GM19193 (cell line): ENCODE results near the gene LDB3.

Experiments
- POLR2A ChIP-seq: IDR thresholded peaks from 4 replicates; pipeline ENCODE4 v1.6.1; 2011; ENCODE audit not compliant: insufficient read depth, insufficient read length; ENCODE audit errors: extremely low read depth

LDB3 gene

DNA sequence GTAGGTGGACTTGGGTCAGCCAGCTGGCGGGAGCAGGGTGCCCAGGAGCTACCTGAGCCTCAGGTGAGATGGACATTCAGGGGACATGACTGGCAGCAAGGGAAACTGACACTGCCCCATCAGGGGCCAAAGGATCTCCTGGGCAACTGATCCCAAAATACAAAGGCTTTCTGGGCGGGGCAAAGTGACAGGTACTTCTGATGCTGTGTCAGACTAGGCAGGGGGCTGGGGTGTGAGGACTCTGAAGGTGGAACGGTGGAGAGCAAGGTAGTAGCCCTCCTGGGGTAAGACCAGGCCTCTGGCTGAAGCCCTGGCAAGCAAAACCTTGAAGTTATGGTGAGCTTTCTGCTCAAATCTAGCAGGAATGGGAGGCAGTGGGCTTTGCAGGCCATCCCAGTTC lies 9.6 kb upstream of the LDB3 start:
- no peak for TF ChIP-seq POLR2A

DNA sequence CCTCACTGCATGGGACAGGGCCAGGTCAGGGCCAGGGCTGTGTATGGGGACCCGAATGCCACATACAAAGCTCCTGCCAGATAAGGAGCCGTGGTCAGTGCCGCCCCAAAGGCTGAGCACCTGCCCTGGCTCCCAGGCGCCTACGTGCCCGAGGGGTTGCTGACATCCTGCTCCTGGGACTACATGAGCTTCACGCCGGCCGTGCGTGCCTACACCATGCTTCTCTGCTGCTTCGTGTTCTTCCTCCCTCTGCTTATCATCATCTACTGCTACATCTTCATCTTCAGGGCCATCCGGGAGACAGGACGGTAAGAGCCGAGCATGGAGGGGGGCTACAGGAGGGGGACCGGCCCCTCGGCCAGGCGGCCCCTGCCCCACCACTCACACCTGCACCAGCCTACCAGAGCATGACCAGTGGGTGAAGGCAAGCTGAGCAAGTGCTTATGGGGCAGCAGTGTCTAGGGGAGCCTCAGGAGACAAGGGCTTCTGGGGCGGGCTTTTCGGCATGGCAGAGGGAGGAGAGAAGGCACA lies 9.1 kb upstream of the LDB3 start:
- no peak for TF ChIP-seq POLR2A

DNA sequence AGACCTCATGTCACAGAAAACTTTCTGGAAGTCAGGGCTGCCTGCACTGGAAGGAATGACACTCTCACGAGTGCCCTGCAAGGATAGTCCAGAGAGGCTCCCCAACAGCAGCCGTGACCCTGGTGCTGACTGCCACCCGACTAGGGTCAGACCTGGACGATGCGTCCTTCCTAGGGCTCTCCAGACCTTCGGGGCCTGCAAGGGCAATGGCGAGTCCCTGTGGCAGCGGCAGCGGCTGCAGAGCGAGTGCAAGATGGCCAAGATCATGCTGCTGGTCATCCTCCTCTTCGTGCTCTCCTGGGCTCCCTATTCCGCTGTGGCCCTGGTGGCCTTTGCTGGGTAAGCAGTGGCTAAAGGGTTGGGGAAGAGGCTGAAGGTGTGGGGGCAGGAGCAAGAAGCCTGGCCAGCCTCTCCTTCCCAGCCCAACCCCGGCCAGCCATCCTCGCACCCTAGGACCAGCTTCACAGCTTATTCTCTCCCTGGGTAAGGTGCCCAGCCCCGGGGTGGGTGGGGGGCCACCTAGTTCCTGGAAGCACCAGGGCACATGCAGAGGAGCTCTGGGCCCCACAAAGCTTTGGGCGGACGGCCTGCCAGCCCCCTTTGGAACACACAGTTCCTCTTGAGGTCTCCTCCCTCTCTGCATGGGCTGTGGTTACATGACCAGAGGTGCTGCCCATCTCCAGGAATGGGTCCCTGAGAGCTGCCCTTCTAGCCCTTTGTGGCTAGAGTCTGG lies 8.4 kb upstream of the LDB3 start:
- TF ChIP-seq POLR2A, result no peak

DNA sequence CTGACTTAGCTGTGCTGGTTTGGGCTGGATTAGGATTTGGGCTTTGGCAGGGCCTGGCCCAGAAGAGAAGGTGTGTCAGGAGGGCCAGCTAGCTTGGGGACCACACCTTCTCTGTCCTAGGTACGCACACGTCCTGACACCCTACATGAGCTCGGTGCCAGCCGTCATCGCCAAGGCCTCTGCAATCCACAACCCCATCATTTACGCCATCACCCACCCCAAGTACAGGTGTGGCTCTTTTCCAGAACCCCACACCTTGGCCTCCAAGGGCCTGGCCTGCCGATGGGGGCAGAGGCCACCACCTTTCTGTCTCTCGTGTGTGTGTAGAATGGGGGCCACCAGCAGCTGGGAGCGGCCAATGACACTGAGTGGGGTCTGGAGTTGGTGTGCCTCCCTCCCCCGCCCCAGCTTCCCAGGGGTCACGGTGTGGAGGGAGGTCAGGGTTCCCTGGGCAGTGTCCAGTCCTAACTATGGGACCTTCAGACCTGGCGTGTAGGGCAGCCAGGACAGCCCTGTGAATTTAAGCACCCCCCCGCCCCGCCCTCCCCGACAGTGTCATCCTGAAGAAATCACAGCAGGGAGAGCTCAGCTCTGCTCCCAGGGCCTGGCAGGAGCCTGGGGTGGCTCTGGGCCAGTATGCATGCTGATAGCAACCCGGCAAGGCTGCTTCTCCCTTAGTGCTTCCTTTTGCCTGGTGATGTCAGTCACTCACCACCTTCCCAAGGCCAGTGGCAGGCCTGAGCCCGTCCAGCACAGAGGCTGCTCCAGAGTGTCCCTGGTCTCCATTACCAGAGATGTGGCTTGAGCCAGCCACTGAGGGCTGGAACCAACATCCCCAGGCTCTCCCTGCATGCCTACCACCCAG lies 6.9 kb upstream of the LDB3 start:
- TF ChIP-seq POLR2A, result no peak

DNA sequence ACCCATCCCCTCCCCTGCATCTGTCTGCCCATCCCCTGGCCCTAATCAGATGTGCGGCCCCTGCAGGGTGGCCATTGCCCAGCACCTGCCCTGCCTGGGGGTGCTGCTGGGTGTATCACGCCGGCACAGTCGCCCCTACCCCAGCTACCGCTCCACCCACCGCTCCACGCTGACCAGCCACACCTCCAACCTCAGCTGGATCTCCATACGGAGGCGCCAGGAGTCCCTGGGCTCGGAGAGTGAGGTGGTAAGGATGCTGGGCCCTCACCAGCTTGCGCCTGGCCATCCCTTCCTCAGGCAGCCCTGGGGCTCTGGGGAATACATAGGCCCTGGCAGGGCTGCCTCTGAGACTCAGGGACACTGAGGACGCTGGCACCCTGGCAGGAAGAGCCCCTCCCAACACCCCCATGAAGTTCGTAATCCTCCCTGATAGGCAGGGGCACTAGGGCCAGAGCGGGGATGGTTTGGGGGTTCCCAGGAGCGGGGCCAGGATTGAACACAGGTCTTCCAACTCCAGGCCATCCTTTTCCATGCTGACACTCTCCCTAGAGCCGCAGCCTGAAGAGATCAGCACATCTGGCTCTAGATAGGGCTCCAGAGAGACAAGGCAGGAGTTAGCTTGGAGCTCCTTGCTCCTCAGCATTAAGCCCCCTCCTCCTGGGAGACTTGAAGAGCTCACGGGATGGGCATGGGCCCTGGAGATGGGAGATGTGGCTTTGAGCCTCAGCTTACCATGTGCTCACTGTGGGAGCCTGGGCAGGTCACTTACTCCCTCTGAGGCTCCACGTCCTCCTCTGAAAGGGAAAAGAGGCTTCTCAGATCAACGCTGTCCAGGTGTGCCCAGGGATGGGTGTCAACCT lies 5.9 kb upstream of the LDB3 start:
- TF ChIP-seq POLR2A, result no peak

DNA sequence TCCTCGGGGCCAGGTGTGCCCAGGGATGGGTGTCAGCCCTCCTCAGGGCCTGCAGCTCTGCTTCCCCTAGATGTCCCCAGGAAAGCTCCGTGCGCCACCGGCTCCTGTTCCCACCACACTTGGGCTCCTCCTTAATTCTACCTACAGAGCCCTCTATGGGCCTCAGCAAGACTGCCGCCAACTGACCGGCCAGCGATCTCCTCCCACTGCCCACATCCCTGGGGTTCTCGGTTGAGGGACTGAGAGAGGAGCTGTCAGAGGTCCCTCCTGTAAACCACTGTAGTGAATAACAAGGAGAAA lies 5.3 kb upstream of the LDB3 start:
- TF ChIP-seq POLR2A, result no peak

DNA sequence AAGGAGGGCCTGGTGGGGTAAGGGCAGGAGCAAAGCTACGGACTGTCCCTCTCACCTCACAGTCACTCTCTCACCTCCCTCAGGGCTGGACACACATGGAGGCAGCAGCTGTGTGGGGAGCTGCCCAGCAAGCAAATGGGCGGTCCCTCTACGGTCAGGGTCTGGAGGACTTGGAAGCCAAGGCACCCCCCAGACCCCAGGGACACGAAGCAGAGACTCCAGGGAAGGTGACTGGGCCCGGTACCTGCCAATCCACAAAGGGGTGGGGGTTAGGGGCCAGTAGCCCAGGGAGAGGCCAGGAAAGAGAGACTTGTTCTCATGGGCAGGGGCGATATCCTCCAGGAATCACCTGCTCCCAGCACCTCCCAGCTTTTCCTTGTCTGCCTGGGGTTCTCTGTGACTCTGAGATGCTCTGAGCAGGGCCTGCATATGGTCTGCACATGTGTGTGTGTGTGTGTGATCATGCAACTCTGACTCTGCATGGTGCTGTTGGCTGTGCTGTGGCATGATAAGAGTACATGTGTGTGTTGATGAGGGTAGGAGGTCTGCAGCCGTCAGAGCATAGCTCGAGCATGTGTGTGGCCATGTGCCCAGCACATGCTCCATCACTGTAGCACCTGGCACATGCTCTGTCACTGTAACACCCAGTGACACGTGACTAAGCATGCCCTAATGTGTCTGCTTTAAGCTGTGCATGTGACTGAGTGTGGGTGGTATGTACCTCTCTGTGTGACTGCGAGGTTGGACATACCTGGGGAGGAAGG lies 4.6 kb upstream of the LDB3 start:
- no peak for TF ChIP-seq POLR2A

DNA sequence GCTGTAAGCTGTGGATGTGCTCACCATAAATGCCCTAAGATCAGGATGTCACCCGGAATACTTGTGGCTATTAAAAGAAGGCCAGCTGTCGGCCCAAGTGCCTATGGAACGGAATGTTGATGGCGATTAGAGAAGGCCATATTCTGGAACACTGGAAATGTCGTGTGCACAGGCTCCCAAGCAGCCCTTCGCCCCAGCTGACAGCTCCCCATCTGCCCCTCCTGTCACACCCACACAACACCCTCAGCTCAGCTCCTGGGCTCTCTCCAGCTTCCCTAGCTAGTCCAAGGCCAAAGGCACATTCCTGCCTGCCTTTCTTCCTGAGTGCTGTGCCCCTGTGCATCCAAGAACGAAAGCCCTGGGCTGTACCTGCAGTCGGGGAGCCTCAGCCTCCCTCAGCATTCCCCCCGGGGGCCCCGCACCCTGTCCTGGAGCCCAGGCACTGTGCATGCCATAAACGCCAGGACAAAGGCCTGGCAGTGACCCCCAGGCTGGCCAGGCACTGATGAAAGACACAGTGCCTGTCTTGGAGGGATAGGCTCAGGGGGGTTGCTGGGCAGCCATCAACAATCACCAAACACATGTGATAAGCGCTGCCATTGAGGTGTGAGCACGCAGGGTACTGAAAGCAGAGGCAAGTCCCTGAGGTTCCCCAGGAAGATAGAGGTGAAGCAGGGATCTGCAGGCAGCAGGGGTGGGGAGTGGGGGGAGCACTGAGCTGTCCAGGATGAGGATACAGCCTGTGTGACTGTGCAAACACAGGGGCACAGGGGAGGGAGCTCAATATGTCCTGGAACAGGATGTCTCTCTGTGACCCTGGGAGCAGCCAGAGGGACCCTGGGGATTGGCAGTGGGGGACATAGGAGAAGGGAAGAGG lies 3.7 kb upstream of the LDB3 start:
- TF ChIP-seq POLR2A, result no peak

DNA sequence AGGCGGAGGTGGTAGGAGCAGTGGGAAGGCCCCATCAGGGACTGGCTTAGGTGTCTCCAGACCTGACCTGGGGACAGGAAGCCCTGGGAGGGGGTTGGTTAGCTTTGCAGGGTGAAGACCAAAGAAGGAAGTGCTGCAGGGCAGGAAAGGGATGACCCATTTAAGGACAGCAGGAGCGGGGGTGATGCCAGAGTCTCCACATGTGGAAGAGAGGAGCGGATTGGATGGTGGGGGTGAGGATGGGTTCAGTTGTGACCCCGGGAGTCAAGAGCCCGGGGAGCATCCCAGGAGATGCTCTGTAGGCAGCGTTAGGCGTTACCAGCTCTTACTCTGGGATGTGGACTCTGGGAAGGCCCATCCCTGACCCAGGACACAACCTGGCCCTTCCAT lies 3.1 kb upstream of the LDB3 start:
- TF ChIP-seq POLR2A, result no peak

DNA sequence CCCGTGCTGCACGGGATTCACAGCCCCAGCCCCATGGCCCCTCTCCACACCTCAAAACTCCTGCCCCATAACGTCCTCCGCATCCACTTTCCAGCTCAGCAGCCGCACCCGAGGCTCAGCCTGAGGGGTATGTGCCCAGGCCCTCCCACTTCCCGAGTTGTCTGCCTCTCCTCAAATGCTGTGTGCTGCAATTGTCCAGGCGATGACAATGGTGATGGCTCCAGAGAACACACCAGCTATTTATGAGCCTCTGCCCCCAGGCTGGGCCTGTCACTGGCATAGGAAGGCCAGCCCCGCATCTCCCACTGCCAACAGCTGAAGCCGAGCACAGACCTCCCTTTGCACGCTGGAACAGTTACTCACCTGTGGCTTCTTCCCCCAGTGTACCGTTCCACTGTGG lies 2.4 kb upstream of the LDB3 start:
- TF ChIP-seq POLR2A, result no peak

DNA sequence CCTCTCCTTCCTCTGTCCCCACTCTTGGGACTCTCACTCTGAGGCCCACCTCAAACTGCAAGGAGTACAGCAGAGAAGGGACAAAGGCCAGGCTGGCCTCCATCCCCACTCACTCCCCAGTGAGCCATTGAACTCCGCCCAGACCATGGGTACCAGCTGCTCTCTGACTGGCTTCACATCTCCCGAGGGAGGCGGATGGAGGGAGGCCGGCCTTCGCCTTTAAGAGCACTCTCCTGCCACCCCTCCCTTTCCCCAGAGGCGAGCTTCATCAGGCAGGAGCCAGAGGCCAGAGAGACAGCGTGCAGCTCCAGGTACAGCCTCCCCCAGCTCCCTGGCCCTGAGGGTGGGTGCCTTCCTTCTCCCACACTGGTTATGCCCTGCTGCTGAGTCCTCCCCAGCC lies 1.8 kb upstream of the LDB3 start:
- no peak for TF ChIP-seq POLR2A

DNA sequence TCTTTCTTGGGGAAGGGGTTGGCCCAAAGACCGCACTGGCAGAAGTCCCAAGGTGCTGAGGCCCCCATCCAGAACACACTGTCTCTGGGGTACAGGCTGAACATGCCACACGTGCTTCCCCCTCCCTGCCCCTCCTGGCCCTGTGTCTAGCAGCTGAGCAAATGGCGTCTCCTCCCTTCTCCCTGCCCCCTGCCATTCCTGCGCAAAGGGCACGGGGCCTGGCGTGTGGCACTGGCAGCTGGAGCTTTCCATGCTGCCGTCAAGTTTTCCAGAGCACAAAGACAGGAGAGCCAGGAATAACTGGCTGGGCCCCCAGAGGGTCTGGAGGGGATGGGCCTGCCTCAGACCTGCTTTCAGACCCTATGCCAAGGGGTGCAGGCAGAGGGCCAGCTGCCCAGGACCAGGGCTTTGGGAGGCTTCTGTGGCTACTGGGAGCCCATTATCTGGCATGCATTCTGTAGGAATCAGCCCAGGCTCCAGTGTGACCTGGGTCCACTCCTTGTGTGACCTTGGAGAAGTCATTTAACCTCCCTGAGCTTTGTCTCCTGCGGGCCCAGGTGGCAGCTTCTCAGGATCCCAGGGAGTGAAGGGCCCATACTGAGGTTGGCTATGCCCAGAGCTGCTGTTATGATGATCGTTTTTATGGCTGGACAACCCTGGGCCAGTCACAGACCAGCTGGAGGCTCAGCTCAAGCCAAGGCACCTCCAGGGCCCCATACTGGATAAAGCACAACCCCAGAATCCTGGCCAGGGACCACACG lies 710 bp upstream of the LDB3 start:
- no peak for TF ChIP-seq POLR2A

DNA sequence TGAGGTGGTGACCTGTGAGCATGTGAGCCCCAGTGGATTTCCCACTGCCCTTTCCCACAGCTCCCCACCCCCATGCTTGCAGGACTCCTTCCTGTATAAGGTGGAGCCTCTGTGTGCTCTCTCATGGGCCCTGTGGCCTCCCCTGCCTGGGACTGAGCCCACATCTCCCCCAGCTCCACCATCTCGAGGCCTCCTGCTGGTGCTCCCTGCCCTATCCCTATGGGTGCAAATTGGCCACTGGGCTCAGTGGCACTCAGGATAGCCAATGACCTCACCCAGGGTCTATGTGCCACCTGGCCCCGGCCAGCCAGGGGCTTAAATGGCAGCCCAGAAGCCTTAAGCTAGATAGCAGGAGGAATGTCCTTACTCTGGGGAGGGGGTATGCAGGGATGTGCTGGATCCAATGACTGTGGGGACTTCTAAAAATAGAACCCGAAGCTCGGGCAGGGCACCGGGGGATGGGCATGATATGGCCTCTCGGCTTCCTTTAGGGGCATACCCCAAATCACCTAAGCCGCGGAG lies 2.0 kb downstream of the LDB3 start:
- no peak for TF ChIP-seq POLR2A
